Stimulated activated CD4-positive, alpha-beta T cell treated with anti-CD3 and anti-CD28 coated beads, Interleukin-2, amount 100 ng/mL, for 48 hours (primary cell): ENCODE results near the gene WASL.
"Not testable (repeated sequence)": the region's sequence is repeated elsewhere in the genome, so short reads cannot be mapped to it uniquely, and the experiment has no call there.

Experiments
- DNase-seq, 2 donors: peaks; one replicate each; pipeline ENCODE4 v3.0.0-alpha.2; 2020

The WASL gene

GRCh38 chr7:123748734-123749536 lies at the start of gene WASL:
WASL (minus strand) TSS chr7:123749003; CDS start chr7:123748734, 269 bp downstream.
- peak; percentile 76 to 85 for DNase-seq

- no peak for DNase-seq
These were observed 49.1 kb upstream of the WASL start for GRCh38 chr7:123797673-123798531.

- no peak for DNase-seq
These were observed 47.8 kb upstream of the WASL start for GRCh38 chr7:123796568-123796967.

- no peak for DNase-seq
These were observed 47.1 kb upstream of the WASL start for GRCh38 chr7:123795917-123796316.

- DNase-seq = not testable (repeated sequence)
These were observed 46.3 kb upstream of the WASL start for GRCh38 chr7:123795116-123795515.

- no peak for DNase-seq
These were observed 43.7 kb upstream of the WASL start for GRCh38 chr7:123792547-123792946.

GRCh38 chr7:123791001-123791400 lies 42.2 kb upstream of the WASL start:
- no peak for DNase-seq

- no peak for DNase-seq
These were observed 41.0 kb upstream of the WASL start for GRCh38 chr7:123789817-123790216.

- no peak for DNase-seq
These were observed 40.5 kb upstream of the WASL start for GRCh38 chr7:123789206-123789784.

- DNase-seq = no peak
These were observed 39.8 kb upstream of the WASL start for GRCh38 chr7:123788584-123788983.

GRCh38 chr7:123787220-123788007 lies 38.6 kb upstream of the WASL start:
- no peak for DNase-seq

GRCh38 chr7:123784263-123784662 lies 35.5 kb upstream of the WASL start:
- no peak for DNase-seq

GRCh38 chr7:123783820-123784219 lies 35.0 kb upstream of the WASL start:
- no peak for DNase-seq

- no peak for DNase-seq
These were observed 33.4 kb upstream of the WASL start for GRCh38 chr7:123782071-123782798.

- not testable (repeated sequence) for DNase-seq
These were observed 31.7 kb upstream of the WASL start for GRCh38 chr7:123780472-123780871.

- DNase-seq = no peak
These were observed 25.7 kb upstream of the WASL start for GRCh38 chr7:123774496-123774895.

GRCh38 chr7:123773481-123773880 lies 24.7 kb upstream of the WASL start:
- DNase-seq = no peak

- no peak for DNase-seq
These were observed 23.8 kb upstream of the WASL start for GRCh38 chr7:123772652-123773051.

- DNase-seq = no peak
These were observed 23.0 kb upstream of the WASL start for GRCh38 chr7:123771846-123772245.

GRCh38 chr7:123771256-123771655 lies 22.5 kb upstream of the WASL start:
- no peak for DNase-seq

- DNase-seq = no peak
These were observed 21.6 kb upstream of the WASL start for GRCh38 chr7:123770378-123770777.

GRCh38 chr7:123769371-123769770 lies 20.6 kb upstream of the WASL start:
- no peak for DNase-seq
